ENCODE data around the gene HABP2.

- no peak for TF ChIP-seq CTCF (IDR thresholded peaks at IDR 0.05; ENCODE audit: poor library complexity, severe bottlenecking)
- TF ChIP-seq MXI1 (conservative IDR thresholded peaks at IDR 0.05; ENCODE audit: poor library complexity, severe bottlenecking), result no peak
- no peak for TF ChIP-seq EP300 (conservative IDR thresholded peaks at IDR 0.05; ENCODE audit: poor library complexity, severe bottlenecking)
Measured at GRCh38 chr10:113515161-113515560, 37.7 kb upstream of the HABP2 start.
